GM18858 (cell line): ENCODE results near the gene TRIM31.
"Not testable (repeated sequence)": the region's sequence is repeated elsewhere in the genome, so short reads cannot be mapped to it uniquely, and the experiment has no call there.

Experiments
- ATAC-seq: cut with Tn5 transposase; IDR thresholded peaks from one replicate; pipeline ENCODE4 v1.9.1; 2021; ENCODE audit not compliant: unreplicated experiment

The TRIM31 gene

DNA sequence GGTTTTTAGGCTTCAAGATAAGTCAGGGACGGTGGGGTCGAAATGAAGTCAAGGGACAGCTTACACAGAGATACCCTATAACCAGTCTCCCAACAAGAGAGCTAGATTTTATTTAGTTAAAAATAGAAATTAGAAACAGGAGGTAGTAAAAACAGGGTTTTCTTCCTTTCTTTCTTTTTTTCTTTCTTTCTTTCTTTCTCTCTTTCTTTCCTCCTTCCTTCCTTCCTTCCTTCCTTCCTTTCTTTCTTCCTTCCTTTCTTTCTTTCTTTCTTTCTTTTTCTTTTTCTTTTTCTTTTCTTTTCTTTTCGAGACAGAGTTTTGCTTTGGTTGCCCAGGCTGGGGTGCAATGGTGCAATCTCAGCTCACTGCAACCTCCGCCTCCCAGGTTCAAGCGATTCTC, 5.8 kb upstream of the TRIM31 start:
- not testable (repeated sequence) for ATAC-seq

DNA sequence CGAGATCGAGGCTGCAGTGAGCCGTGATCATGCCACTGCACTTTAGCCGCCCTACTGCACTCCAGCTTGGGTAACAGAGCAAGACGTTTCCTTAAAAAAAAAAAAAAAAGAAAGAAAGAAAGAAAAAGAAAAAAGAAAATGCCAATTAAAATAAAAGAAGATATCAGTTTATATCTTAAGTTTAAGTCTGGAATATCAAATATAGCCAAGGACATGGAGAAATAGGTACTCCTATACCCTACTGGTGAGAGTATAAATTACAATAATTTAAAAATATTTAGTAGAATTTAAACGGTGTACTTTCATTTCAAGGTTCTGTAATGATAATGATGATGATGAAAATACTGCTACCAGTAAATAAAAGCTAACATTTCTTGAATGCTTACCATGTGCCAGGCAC, 3.8 kb upstream of the TRIM31 start:
- no peak for ATAC-seq

DNA sequence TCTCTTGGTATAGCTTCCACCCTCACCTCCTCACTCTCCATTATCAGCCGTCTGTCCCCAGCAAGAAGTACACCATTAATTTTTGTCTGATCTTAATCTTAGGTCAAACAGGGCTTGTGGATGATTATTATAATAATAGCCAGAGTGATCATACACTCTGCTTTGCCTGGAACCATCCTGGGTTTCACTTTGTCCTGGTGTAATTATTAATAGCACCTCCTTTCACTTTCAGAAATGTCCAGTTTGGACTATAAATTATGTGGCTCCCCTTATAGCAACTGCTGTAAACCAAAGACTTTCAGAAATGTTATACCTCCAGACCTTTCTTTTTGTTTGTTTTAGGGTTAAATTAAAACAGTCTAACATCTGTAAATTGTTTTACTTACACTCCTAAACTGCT, 951 bp upstream of the TRIM31 start:
- ATAC-seq, result no peak

DNA sequence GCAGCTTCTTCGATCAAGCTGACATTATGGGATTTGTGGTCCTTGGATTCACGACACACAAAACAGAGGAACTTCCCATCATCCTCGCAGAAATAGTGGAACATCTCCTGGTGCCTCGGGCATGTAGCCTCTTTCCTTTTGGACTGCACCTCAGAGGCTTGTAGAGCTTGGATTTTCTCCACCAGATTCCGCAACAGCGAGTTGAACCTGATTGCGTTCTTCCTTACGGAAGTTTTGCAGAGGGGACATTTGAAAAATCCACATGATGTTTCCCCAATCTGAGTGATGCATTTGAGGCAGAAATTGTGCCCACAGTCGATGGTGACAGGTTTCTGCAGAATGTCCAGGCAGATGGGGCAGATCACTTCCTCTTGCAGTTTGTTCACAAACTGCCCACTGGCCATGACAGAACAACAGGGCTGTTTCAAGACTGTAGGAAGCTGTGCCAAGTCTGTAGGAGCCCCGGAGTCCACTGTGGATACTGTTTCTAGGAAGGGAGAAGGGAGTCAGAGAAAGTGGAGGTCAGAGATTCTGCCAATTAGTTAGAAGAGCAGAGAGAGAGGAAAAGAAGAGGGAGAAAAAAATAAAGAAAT, 392 bp downstream of the TRIM31 start:
- no peak for ATAC-seq

DNA sequence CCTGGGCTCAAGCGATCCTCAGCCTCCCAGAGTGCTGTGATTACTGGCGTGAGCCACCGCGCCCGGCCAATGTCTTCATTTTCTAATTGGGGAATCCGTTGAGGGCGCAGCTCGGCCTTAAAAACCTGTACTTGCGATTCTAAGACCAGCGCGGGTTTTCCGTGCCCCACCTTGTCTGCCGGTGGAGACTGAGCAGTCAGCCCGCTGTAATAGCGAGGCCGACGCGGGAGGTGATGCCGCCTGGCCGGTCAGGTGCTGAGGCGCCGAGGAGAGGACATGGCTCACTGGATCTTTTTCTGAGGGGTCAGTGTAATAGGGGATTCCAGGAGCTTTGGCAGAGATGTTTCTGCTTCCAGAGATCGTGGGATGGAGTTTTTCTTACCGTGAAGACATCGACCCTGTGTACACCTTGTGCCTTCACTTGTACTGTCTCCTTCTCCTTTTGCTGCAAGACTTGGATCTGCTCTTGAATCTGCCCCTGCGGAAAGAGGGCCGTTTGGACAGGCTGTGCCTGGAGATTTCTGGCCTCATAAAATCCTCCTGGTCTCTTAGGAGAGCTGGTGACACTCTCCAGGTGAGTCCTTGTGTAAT, 1.5 kb downstream of the TRIM31 start:
- ATAC-seq, result no peak

DNA sequence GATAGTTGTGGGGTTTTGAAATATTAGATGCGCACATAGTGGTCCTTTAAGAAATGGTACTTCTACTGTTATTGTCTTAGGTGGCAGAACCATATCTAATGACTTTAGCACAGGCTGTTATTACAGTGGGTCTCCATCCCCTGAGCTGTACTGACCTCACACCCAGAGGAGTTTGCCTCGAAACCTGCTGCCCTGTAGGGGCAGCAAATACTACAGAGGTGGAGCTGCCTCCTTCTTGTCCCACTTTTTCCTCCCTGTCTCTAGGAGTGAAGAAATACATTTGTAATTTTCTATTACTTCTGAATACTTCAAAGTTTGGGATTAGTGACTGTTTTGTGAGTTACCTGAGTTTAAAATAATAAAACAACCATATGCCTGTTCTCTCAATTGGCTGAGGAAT, 8.2 kb downstream of the TRIM31 start:
- ATAC-seq, result no peak

DNA sequence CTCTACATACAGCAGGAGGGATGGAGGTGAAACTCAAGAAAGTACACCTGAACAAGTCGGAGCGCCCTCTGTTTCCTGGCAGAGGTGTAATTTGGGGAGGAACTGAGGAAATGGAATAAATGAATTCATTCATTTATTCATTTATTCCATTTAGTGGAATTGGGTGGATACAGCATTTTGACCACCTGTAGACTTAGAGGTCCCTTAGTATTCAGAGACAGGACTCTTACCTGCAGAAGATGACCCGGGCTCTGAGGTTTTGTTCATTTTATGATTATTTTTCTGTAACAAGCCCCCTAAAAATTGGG, 9.1 kb downstream of the TRIM31 start:
- ATAC-seq, result no peak

DNA sequence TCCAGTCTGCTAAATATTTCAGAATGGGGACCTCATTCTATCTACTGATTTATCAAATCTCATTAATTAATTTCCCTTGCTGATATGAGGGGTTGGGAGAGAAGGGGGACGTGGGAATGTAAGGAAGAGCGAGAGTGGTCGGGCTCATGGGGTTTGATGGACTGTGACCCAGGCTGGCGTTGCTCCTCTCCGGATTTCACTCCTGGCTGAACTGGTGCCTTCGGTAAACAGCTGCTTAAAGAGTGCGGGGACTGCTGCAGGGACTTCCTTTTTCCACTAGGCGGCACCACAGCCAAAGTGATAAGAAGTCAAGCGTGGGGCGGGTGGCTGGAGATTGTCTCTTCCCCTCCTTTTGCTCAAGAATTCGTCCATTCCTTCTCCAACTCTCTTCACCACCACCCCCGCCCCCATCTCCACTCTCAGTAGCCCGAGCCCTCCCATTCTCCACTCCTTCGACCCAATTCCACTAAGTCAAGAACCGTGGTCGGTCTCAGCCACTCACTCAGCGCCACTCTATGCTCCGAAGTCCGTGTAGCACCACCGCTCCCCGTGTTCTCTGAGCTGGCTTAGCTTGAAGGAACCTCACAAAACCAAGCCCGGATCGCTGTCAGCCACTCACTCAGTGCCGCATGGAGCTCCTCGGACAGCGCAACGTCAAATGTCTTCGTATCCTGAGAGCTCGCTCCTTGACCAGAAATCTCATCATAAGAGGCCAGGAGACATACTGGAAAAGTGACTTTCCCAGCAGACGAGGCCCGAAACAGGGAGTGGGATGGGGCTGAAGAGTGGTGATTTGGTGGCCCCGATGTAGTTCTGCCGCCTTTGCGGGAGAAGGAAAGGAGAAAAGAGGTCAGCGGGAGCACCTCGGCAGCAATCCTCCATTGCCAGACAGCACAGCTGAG, 9.7 kb downstream of the TRIM31 start:
- no peak for ATAC-seq

DNA sequence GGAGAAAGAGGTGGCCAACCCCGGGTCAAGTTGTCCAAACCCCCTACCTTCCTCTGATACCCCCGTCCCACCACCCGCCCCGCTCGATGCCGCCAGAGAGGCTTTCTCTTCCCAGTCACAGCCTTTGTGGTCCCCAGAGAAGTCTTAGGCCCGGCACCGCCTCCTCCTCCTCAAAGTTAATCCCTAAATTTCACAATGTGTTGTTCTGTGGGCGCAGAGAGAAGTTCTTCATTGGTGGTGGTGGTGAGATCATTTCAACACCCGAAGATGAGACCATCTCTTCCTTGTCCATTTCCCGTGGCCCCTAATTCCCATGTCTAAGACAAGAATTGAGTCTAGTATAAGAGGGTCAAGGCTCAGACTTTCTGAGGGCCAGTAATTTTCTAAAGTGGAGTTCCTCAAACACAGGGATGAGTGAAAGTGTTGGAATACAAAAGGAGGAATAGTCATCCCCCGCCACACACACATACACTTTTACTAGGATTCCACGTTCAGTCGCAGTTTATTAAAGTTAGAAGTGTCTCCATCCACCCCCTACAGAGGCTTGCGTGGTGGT, 10.4 kb downstream of the TRIM31 start:
- ATAC-seq, result no peak

DNA sequence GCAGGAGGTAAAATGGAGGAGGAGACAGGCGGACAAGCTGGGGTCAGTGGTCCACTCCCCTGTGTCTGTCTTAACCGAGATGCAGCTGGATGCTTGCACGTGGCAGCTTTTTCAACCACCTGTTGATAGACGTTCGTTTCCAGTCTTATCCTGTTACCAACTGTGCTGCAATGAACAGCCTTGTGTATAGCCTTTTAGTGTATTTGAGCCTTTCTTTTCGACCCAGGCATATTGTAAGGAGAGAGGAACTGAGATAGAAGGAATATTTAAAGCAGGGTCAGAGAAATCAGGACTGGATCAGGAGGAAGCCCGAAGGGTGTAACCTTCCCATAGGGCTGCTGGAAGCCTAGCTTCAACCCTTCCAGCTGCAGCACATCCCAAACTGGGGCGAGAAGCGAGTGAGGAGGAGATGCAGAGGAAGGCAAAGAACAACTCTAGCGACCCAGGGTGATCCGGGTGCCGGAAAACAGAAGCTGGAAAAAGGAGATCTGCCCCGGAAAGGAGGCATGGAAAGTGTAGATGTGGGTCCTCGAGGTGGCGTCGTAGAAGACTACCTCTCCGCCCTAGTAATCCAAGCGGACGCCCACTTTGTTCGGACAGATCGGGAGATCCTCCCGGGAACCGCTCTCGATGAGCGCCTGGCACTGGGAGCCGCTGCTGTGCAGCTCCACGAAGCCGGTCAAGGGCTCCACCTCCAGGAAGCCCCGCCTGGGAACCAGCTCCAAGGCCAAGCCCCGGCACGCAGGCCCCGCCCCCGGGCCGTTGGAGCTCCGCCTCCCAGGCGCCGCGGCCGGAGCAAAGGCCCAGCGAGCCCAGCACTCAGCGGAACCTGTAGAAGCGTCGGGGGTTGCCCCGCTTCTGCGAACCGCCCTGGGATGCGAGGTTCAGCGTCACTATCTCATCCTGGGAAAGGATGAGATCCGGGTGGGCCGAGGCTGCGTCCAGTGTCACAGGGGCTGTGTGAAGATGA, 11.2 kb downstream of the TRIM31 start:
- no peak for ATAC-seq

DNA sequence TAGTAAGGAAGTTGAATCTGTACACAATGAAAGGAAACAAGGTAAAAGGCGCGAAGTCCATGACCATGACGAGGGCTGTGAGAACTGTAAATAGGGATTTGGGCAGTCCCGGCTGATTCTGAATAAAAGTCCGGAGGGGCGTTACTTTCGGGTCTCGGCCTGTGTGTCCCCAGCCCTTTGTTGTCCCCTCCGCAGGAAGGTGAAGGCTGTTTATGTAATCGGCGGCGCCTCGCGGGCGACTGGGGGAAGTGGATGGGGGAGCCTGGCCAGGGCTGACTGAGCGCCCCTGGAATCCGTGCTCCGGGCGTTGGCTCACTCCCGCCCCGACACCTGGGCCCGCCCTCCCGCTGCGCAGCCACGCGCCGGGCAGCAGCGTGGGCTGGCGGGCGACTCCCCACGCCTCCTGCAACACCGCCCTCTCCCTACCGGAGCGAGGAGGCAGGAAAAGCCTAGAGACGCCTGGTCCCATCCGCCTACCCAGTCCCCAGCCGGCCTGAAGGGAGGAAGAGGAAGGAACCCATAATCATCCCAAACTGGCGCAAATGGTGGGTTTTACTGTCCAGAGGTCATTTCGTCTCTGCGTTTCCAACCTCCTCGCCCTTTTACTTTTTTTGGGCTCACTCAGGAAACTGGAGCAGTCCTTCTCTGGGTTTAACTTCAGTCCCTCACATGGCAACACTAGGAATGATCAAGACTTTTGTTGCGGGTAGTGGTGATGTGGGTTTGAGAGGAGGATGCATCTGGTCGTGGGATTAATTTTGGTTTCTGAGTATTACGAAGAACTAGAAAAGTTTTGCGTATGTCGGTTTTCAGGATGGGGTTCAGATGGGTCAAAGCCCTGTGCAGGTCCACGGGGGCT, 12.1 kb downstream of the TRIM31 start:
- no peak for ATAC-seq

DNA sequence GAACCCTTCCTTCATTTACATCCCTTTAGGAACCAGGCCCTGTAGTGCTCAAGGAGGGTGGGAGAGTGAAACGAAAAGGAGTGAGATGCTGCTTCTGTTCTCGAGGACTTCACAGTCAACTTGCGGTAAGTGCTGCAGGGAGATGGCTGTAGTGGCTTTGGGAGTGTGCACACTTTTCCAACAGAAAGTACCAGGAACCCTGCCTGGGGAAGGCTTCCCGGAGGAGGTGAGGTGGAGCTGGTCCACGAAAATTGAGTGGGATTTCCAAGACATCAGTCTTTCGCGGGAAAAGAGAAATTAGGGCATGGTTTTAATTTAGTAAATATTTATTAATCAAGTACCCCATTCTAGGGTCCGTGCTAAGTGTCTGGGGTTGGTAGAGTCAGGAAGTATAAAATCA, 12.7 kb downstream of the TRIM31 start:
- no peak for ATAC-seq

DNA sequence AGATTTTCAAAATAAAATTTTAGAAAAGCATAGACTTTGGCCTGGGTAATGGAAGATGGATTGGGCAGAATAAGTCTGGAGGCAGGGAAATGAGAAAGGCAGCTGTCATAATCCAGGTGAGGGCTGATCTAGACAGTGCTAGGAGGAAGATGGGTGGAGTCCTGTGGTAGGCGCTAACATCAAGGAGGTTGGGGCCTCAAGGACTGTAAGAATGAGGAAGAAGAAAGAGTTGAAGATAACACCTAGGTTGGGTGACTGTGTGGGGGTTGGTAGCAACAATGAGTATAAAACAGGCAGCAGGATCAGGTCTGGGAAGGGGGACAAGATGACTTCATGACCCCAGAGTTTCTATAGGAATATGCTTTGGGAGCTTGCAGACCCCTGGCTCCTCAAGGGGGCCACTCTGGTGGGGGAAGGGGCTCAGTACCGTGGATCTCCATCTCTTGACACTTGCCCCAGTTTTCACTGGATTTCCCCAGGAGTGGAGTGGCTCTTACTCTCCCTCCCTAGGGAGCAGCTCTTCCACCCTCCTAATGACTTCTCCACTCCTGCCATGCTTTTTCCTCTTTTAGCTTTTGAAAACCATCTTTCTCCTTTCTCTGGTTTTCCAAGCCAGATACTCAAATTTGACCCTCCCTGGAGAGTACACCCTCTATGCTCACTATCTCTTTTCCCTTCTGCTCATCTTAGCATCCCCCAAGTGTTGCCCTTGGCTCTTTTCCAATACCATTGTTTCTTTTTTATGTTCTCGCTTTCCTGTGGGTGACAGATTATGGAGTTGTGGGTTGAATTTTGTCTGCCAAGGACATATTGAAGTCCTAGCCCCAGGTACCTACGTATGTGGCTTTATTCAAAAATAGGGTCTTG, 14.8 kb downstream of the TRIM31 start:
- ATAC-seq, result no peak

DNA sequence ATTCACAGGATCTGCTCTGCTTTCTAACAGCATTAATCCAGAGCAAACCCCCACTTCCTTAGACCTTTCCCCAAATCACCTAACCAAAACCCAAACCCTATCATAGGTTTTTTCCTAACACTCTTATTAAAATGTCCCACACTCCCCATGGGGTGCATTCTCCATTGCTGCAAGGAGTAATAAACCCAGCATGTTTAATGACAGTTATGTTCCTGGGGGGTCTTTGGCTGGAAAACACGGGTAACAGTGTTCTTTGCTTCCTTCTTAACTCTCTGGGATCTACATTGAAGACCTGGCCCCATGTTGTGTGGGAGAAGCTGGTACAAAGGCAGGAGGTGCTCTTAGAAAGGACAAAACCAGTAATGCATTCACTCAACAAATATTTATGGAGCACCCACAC, 16.1 kb downstream of the TRIM31 start:
- no peak for ATAC-seq

DNA sequence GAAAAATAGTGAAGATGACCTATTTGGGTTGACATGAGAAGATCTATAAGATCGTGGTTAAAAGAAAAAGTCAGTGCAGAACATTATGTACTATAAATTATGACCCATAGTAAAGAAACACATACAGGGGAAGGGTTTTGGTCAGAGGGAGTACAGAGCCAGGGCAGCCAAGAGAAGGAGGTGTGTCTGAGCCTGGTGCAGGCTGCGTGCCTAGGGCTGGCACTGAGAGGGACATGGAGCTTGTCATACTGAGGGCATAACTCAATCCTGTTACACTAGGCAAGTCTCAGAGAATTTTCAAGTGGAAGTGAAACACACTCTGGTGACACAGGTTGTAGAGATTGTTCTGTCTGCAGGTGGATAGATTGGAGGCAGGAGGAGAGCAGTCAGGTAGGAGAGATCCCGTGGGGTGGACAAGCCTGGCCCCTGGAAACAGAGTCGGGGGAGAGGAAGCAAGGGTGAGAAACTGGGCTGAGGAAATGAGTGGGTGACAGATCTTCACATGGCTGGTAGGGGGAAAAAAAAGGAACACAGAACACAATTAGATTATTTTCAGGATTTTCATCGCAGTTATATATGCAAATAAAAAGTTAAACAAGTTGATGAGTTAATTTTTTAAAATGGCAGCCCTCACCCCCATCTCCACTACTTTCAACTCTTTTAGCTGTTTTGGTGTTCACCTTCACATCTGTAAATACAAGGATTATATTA, 18.8 kb downstream of the TRIM31 start:
- no peak for ATAC-seq

DNA sequence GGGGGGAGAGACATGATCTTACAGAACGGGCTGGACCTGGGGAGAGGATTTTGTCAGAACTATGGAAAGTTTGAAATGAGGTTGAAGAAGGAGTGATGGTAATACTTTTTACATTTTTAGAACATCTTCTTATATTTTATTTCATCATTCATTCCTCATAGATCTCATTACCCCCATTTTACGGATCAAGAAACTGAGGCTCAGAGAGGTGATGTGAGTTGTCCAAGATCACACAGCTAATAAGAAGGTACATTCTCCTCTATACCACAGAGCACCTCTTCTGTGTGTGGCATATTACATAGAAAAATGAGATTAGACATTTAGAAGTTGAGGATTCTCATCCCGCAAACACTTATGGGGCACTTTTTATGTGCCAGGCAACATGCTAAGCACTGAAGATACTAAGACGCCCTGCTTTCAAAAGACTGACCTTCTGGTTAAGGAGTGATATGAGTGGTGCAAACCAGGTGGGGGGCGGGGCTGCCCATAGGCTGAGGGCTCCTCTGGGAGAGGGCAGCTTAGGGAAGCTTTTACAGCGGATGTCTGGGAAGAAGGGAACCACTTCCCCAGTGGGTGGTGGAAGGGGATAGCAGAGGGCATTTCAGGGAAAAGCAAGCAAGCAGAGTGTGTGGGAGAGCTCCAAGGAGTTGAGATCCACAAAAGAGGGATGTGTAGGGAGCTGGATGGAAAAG, 19.9 kb downstream of the TRIM31 start:
- ATAC-seq, result no peak

DNA sequence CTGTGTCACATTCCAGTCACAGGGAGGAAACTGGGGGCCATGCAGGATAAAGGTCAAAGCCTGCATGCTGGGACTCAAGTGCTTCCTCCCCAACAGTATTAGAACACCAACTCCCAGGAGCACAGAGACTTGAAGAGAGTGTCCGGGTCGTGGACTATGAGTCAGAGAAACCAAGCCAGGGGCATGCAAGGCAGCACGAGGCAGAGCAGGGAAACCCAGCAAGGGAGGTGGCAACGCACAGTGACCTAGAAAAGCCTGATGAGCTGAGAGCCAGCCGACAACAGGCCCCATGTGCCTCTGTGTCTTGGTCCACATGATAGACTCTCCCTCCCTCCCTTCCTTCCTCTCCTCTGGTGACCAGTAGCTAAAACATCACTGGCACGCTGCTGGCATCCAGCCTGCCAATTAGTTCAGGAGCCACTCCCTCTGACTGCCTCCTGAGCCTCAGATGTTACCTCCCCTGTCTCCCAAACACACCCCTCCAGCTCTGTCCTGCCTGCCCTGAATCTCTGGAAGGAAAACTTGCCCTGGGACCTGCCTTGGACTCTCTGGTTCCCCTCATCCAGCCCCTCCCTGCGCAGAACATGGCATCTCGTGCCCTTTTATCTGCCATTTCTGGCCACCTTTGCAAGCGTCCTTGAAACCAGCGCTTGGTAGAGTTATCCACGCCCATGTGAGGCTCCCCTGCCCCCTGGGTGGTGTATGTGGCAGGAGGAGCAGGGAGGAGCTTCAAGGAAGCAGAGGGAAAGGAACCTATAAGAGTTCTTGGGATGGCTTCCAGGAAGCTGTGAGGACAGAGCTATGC, 21.1 kb downstream of the TRIM31 start:
- no peak for ATAC-seq
